PC-9 (cell line): ENCODE results near the gene REV1. TPM values are rescaled to one million over a fixed set of nuclear protein-coding genes. Genes with fewer than 3 reads are reported as not detected.
"Not testable (repeated sequence)": the region's sequence is repeated elsewhere in the genome, so short reads cannot be mapped to it uniquely, and the experiment has no call there.

ENCODE experiments used
- BruUV-seq: library from RNA; stranded (reverse); fragments of 400-500 nt; replicated peaks from 2 replicates; lab custom pipeline; 2021; lab: Mats Ljungman, UMichigan
- CTCF ChIA-PET: fragments of 300-600 bp; sonication (Branson Sonifier 250); formaldehyde crosslinking; loops from one replicate; lab custom pipeline; 2022; ENCODE audit warnings: antibody characterized with exemption; lab: Charles Lee
- POLR2A ChIA-PET: fragments of 300-600 bp; sonication (Branson Sonifier 250); formaldehyde crosslinking; loops from one replicate; lab custom pipeline; 2022; ENCODE audit warnings: antibody characterized with exemption; ENCODE audit not compliant: unreplicated experiment; lab: Charles Lee
- DNase-seq, 2 experiments: peaks; one replicate each; pipeline versions ENCODE4 v3.0.0 to v3.0.0-alpha.2; 2015 to 2022; ENCODE audit warnings: mixed read lengths in 1 of 2
- H2AFZ ChIP-seq: fragments of 200-600 bp; sonication (generic); 2 replicates; pipeline ENCODE4 v1.8.1; 2017; ENCODE audit warnings: antibody characterized with exemption
- H3F3A ChIP-seq: fragments of 200-600 bp; sonication (generic); 2 replicates; pipeline ENCODE4 v1.8.1; 2017; ENCODE audit warnings: antibody characterized with exemption, mild to moderate bottlenecking, low read depth; ENCODE audit not compliant: insufficient read depth
- H3K27ac ChIP-seq: fragments of 200-600 bp; sonication (generic); 2 replicates; pipeline ENCODE4 v1.6.1; 2016; ENCODE audit warnings: mixed run types
- H3K27me3 ChIP-seq: fragments of 200-600 bp; sonication (generic); 2 replicates; pipeline ENCODE4 v1.6.1; 2016; ENCODE audit warnings: low read depth, mixed run types; ENCODE audit not compliant: insufficient read depth
- H3K36me3 ChIP-seq: fragments of 200-600 bp; sonication (generic); 2 replicates; pipeline ENCODE4 v1.6.1; 2016; ENCODE audit warnings: low read depth, mixed run types
- H3K4me1 ChIP-seq: fragments of 200-600 bp; sonication (generic); replicated peaks from 2 replicates; pipeline ENCODE4 v1.6.1; 2016; ENCODE audit warnings: mixed run types; ENCODE audit not compliant: insufficient read depth
- H3K4me2 ChIP-seq: fragments of 200-600 bp; sonication (generic); 2 replicates; pipeline ENCODE4 v1.6.1; 2017; ENCODE audit warnings: mixed run types
- H3K4me3 ChIP-seq: fragments of 200-600 bp; sonication (generic); 2 replicates; pipeline ENCODE4 v1.6.1; 2016; ENCODE audit warnings: mixed run types
- H3K79me2 ChIP-seq: fragments of 200-600 bp; sonication (generic); 2 replicates; pipeline ENCODE4 v1.6.1; 2017; ENCODE audit warnings: low read depth, mixed run types
- H3K9me2 ChIP-seq: fragments of 200-600 bp; sonication (generic); 2 replicates; pipeline ENCODE4 v1.8.1; 2017; ENCODE audit warnings: mild to moderate bottlenecking; ENCODE audit not compliant: insufficient read depth
- H3K9me3 ChIP-seq: fragments of 200-600 bp; sonication (generic); 2 replicates; pipeline ENCODE4 v1.8.1; 2016; ENCODE audit warnings: low read depth; ENCODE audit not compliant: insufficient read depth
- H4K20me1 ChIP-seq: fragments of 200-600 bp; sonication (generic); 2 replicates; pipeline ENCODE4 v1.8.1; 2017; ENCODE audit not compliant: insufficient read depth
- CTCF ChIP-seq: fragments of 200-600 bp; sonication (generic); conservative IDR thresholded peaks from 2 replicates; pipeline ENCODE4 v1.6.1; 2017; ENCODE audit warnings: mixed run types, antibody characterized with exemption, mild to moderate bottlenecking, moderate library complexity
- EZH2 ChIP-seq: fragments of 200-600 bp; sonication (generic); IDR thresholded peaks from 2 replicates; pipeline ENCODE4 v1.8.0; 2017; ENCODE audit warnings: antibody characterized with exemption, low read depth
- intact Hi-C: fragments of 100-400 bp; cut with micrococcal nuclease; formaldehyde crosslinking; loops from one replicate; pipeline ENCODE4 v1.10.0; 2022; ENCODE audit not compliant: unreplicated experiment
- total RNA-seq: library from RNA; stranded (reverse); gene quantifications from 2 replicates; pipeline ENCODE4 v1.2.3, GENCODE V29; 2021

The REV1 gene
- total RNA-seq, 1 experiment from 2014 or later: 50.5 TPM

- Histone ChIP-seq H3F3A (peaks cover 7% of the 10 kb centered on the region; the same call in 1 of the 2 replicates), H3K9me2 (no peaks in the 10 kb centered on the region), H3K9me3 (no peaks in the 10 kb centered on the region; the same call in 1 of the 2 replicates), H3K4me1 (peaks cover 8% of the 10 kb centered on the region), H3K4me2 (no peak overlapping the region), H4K20me1 (peaks cover 65% of the 10 kb centered on the region), H3K27ac (no peak overlapping the region), H3K27me3 (no peaks in the 10 kb centered on the region), H2AFZ (no peak overlapping the region), H3K36me3 (0 out of 2 replicates have a peak, but pooled peaks cover 5% of the 10 kb centered on the region), H3K4me3 (no peak overlapping the region), H3K79me2 (peaks cover 99% of the 10 kb centered on the region)
- ChIA-PET POLR2A (no interaction called here), CTCF (no interaction called here)
- no peak for DNase-seq
- BruUV-seq: no TSS peak
- intact Hi-C loops: no loop called here
- TF ChIP-seq EZH2 (no peak), CTCF (no peak)
Measured at GRCh38 chr2:99476629-99477028, 13.2 kb downstream of the REV1 start.

GRCh38 chr2:99475095-99475494 is 14.7 kb downstream of the REV1 start:
- Histone ChIP-seq H3K27ac (peak overlapping the region; percentile 22; the same call in 1 of the 2 replicates), H4K20me1 (peaks cover 67% of the 10 kb centered on the region), H3K79me2 (peaks cover 99% of the 10 kb centered on the region), H3K36me3 (peaks cover 15% of the 10 kb centered on the region)
- intact Hi-C loops: loop anchor here (2.0 kb wide), 1 partner anchor 14 kb away; no protein-coding TSS in a partner anchor
- H3K9me2 ChIP-seq, POLR2A ChIA-PET, H3K4me1 ChIP-seq, BruUV-seq, H3K27me3 ChIP-seq, H3K4me2 ChIP-seq, CTCF ChIA-PET, DNase-seq, H2AFZ ChIP-seq, H3K9me3 ChIP-seq, H3K4me3 ChIP-seq, H3F3A ChIP-seq: not testable (repeated sequence)

- TF ChIP-seq CTCF (no peak), EZH2 (no peak)
- intact Hi-C loops: loop anchor here (2.0 to 5.0 kb wide), 2 partner anchors 15 to 51 kb away; no protein-coding TSS in a partner anchor
- peaks cover 100% of the 10 kb centered on the region for H3K79me2 ChIP-seq
- ChIA-PET POLR2A (no interaction called here), CTCF (no interaction called here)
- peaks cover 8% of the 10 kb centered on the region; the same call in 1 of the 2 replicates for H3K4me1 ChIP-seq
- peaks cover 74% of the 10 kb centered on the region for H4K20me1 ChIP-seq
- peaks cover 7% of the 10 kb centered on the region; the same call in 1 of the 2 replicates for H3F3A ChIP-seq
- no peak overlapping the region for H2AFZ ChIP-seq
- no peaks in the 10 kb centered on the region for H3K27me3 ChIP-seq
- no peak overlapping the region; the same call in 1 of the 2 replicates for H3K27ac ChIP-seq
- H3K9me3 ChIP-seq: no peaks in the 10 kb centered on the region; the same call in none of the 2 replicates
- no peak for DNase-seq
- no TSS peak for BruUV-seq
- no peak overlapping the region for H3K4me2 ChIP-seq
- peaks cover 13% of the 10 kb centered on the region for H3K36me3 ChIP-seq
- no peaks in the 10 kb centered on the region for H3K9me2 ChIP-seq
- no peak overlapping the region for H3K4me3 ChIP-seq
Measured at GRCh38 chr2:99473518-99474083, 16.2 kb downstream of the REV1 start.
